IMR-90 (cell line): ENCODE data around the gene CHMP6. TPM values are rescaled to one million over a fixed set of nuclear protein-coding genes. Genes with fewer than 3 reads are reported as not detected.
A peak's percentile ranks its signal among the peaks of the same experiment; 100 is the strongest.

Experiments used
- ATAC-seq: fragments of 200-7000 bp; cut with Tn5 transposase; 2 replicates; pipeline ENCODE4 v1.9.1; 2020; ENCODE audit warnings: low read depth, mild to moderate bottlenecking, moderate library complexity
- BruUV-seq: library from RNA; stranded (reverse); fragments of 400-500 nt; replicated peaks from 2 replicates; lab custom pipeline; 2021; lab: Mats Ljungman, UMichigan
- CTCF ChIA-PET: fragments of 300-600 bp; formaldehyde crosslinking; extraction: SDS; loops from one replicate; lab custom pipeline; 2021; ENCODE audit warnings: antibody characterized with exemption; lab: Yijun Ruan, JAX
- POLR2A ChIA-PET: fragments of 300-600 bp; sonication (Branson Sonifier 250); formaldehyde crosslinking; loops from one replicate; lab custom pipeline; 2022; ENCODE audit warnings: antibody characterized with exemption; ENCODE audit not compliant: unreplicated experiment; lab: Charles Lee
- DNase-seq: peaks from one replicate; pipeline ENCODE4 v3.0.0; 2013
- H2AFZ ChIP-seq: replicated peaks from 2 replicates; pipeline ENCODE3; 2013; ENCODE audit warnings: low read length, mild to moderate bottlenecking; ENCODE audit not compliant: poor library complexity
- H2AK5ac ChIP-seq: 2 replicates; pipeline ENCODE4 v1.6.1; 2013; ENCODE audit warnings: low read depth, low read length, inconsistent platforms
- H2AK9ac ChIP-seq: replicated peaks from 2 replicates; pipeline ENCODE3; 2013; ENCODE audit warnings: mild to moderate bottlenecking, low read depth, low read length, moderate library complexity; ENCODE audit not compliant: poor library complexity
- H2BK120ac ChIP-seq: 2 replicates; pipeline ENCODE4 v1.6.1; 2013; ENCODE audit warnings: low read depth, low read length, inconsistent platforms
- H2BK15ac ChIP-seq: 3 replicates; pipeline ENCODE4 v1.6.1; 2013; ENCODE audit warnings: low read depth, low read length, inconsistent platforms
- H2BK20ac ChIP-seq: 2 replicates; pipeline ENCODE4 v1.6.1; 2013; ENCODE audit warnings: low read depth, mild to moderate bottlenecking, inconsistent platforms, low read length, moderate library complexity
- H2BK5ac ChIP-seq: 2 replicates; pipeline ENCODE4 v1.6.1; 2013; ENCODE audit warnings: mild to moderate bottlenecking, low read depth, low read length, inconsistent platforms; ENCODE audit not compliant: poor library complexity, severe bottlenecking
- H3K14ac ChIP-seq: replicated peaks from 2 replicates; pipeline ENCODE4 v1.6.1; 2013; ENCODE audit warnings: low read depth, low read length, inconsistent platforms
- H3K18ac ChIP-seq: 2 replicates; pipeline ENCODE4 v1.6.1; 2013; ENCODE audit warnings: low read depth, low read length, control low read depth
- H3K23ac ChIP-seq: 2 replicates; pipeline ENCODE4 v1.6.1; 2013; ENCODE audit warnings: low read depth, low read length, inconsistent platforms
- H3K27ac ChIP-seq: 2 replicates; pipeline ENCODE4 v1.5.1; 2013; ENCODE audit warnings: mild to moderate bottlenecking, control low read depth, low read length; ENCODE audit not compliant: insufficient read depth
- H3K27me3 ChIP-seq: 2 replicates; pipeline ENCODE4 v1.6.1; 2013; ENCODE audit warnings: low read length; ENCODE audit not compliant: control insufficient read depth, insufficient read depth
- H3K36me3 ChIP-seq: 2 replicates; pipeline ENCODE4 v1.6.1; 2013; ENCODE audit warnings: low read length, mixed read lengths; ENCODE audit not compliant: control insufficient read depth, insufficient read depth
- H3K4ac ChIP-seq: 2 replicates; pipeline ENCODE4 v1.6.1; 2013; ENCODE audit warnings: low read depth, low read length, inconsistent platforms
- H3K4me1 ChIP-seq: 2 replicates; pipeline ENCODE4 v1.6.1; 2013; ENCODE audit warnings: low read length, mixed read lengths; ENCODE audit not compliant: control insufficient read depth, insufficient read depth
- H3K4me2 ChIP-seq: 2 replicates; pipeline ENCODE4 v1.6.1; 2013; ENCODE audit warnings: low read depth, mild to moderate bottlenecking, control low read depth, low read length, moderate library complexity
- H3K4me3 ChIP-seq: 2 replicates; pipeline ENCODE4 v1.5.1; 2013; ENCODE audit warnings: low read depth, mild to moderate bottlenecking, control low read depth, low read length, moderate library complexity; ENCODE audit not compliant: insufficient read depth
- H3K56ac ChIP-seq: 2 replicates; pipeline ENCODE4 v1.6.1; 2013; ENCODE audit warnings: low read length, inconsistent platforms; ENCODE audit not compliant: insufficient read depth; ENCODE audit errors: extremely low read depth
- H3K79me1 ChIP-seq, 2 experiments: 2 replicates each; pipeline ENCODE4 v1.6.1; 2013; ENCODE audit warnings: low read length in 2 of 2, inconsistent platforms in 1 of 2, low read depth in 1 of 2
- H3K9ac ChIP-seq: 2 replicates; pipeline ENCODE4 v1.6.1; 2013; ENCODE audit warnings: low read depth, low read length, control low read depth
- H3K9me1 ChIP-seq: 2 replicates; pipeline ENCODE4 v1.6.1; 2013; ENCODE audit warnings: low read length, inconsistent platforms; ENCODE audit not compliant: insufficient read depth
- H3K9me3 ChIP-seq: 2 replicates; pipeline ENCODE4 v1.6.1; 2013; ENCODE audit warnings: low read length; ENCODE audit not compliant: control insufficient read depth, insufficient read depth
- H4K20me1 ChIP-seq: 2 replicates; pipeline ENCODE4 v1.6.1; 2013; ENCODE audit warnings: low read length, inconsistent platforms; ENCODE audit not compliant: insufficient read depth
- H4K5ac ChIP-seq: 2 replicates; pipeline ENCODE4 v1.6.1; 2013; ENCODE audit warnings: mild to moderate bottlenecking, low read depth, low read length, control low read depth
- H4K8ac ChIP-seq, 2 experiments: 2 replicates each; pipeline ENCODE4 v1.6.1; 2013; ENCODE audit warnings: low read depth in 2 of 2, low read length in 2 of 2, control low read depth in 1 of 2, inconsistent platforms in 1 of 2
- H4K91ac ChIP-seq: 2 replicates; pipeline ENCODE4 v1.6.1; 2013; ENCODE audit warnings: low read depth, low read length, inconsistent platforms; ENCODE audit not compliant: insufficient read depth
- MXI1 ChIP-seq: IDR thresholded peaks from 2 replicates; pipeline ENCODE4 v1.6.1; 2012; ENCODE audit warnings: low read depth, mild to moderate bottlenecking, low read length, moderate library complexity, borderline replicate concordance
- POLR2A ChIP-seq: IDR thresholded peaks from 2 replicates; pipeline ENCODE4 v1.6.1; 2012; ENCODE audit warnings: mild to moderate bottlenecking, low read depth, low read length
- RFX5 ChIP-seq: IDR thresholded peaks from 2 replicates; pipeline ENCODE4 v1.8.0; 2012; ENCODE audit warnings: low read depth, mild to moderate bottlenecking, low read length, moderate library complexity
- WGBS, 2 experiments: methylation state at CpG; one replicate each; pipeline versions ENCODE4 v1.1.5 to v1.1.7; 2013; ENCODE audit warnings: missing lambda C conversion rate in 2 of 2; ENCODE audit not compliant: insufficient read length in 1 of 2; ENCODE audit errors: extremely low coverage in 2 of 2; 5-methylcytosine and 5-hydroxymethylcytosine counted together
- dilution Hi-C: fragments of 300-500 bp; cut with HindIII; formaldehyde crosslinking; loops from one replicate; pipeline ENCODE4 v1.14.3; 2018; ENCODE audit warnings: low sequenced_read_pairs; ENCODE audit not compliant: unreplicated experiment
- in situ Hi-C: fragments of 300-500 bp; cut with MboI; formaldehyde crosslinking; loops from 3 replicates; pipeline ENCODE4 v1.14.3; 2019; ENCODE audit warnings: low sequenced_read_pairs, inconsistent platforms, mixed read lengths
- intact Hi-C: fragments of 100-400 bp; cut with micrococcal nuclease; formaldehyde crosslinking; loops from 2 replicates; pipeline ENCODE4 v1.10.0; 2022
- polyA plus RNA-seq, 3 experiments: library from polyadenylated mRNA; depleted of rRNA; stranded (reverse); fragments of >200 nt; gene quantifications; 2 replicates each; pipeline ENCODE4 v1.2.3, GENCODE V29; 2012; ENCODE audit warnings: low replicate concordance in 1 of 3
- total RNA-seq: library from RNA; depleted of rRNA; stranded (reverse); fragments of >200 nt; gene quantifications from 2 replicates; pipeline ENCODE4 v1.2.3, GENCODE V29; 2012

Gene CHMP6
- total and polyA plus RNA-seq, 2 of the 4 experiments (the other 2 are of a cell fraction): 5.0 to 40.3 TPM

- TF ChIP-seq RFX5: no peak
Measured at GRCh38 chr17:80970762-80971703, 20.6 kb upstream of the CHMP6 start (continued).

GRCh38 chr17:80971704-80972304, 19.8 kb upstream of the CHMP6 start:
- Histone ChIP-seq H4K5ac (no peak overlapping the region), H3K9me3 (no peaks in the 10 kb centered on the region), H3K9ac (no peak overlapping the region), H3K56ac (no peak overlapping the region), H3K18ac (no peak overlapping the region), H3K36me3 (no peaks in the 10 kb centered on the region), H3K9me1 (peaks cover 7% of the 10 kb centered on the region; the same call in 1 of the 2 replicates), H3K4ac (no peak overlapping the region), H3K4me2 (no peak overlapping the region), H4K20me1 (no peaks in the 10 kb centered on the region), H2AK5ac (no peak overlapping the region), H2BK120ac (no peak overlapping the region), H3K27me3 (no peaks in the 10 kb centered on the region), H3K14ac (no peak overlapping the region), H2AFZ (no peak overlapping the region), H4K8ac (no peak overlapping the region), H3K27ac (no peak overlapping the region), H4K91ac (no peak overlapping the region), H3K4me1 (peaks cover 8% of the 10 kb centered on the region), H3K79me1 (no peaks in the 10 kb centered on the region), H3K23ac (no peak overlapping the region), H3K4me3 (no peak overlapping the region), H2BK20ac (no peak overlapping the region), H2BK5ac (no peak overlapping the region), H2AK9ac (peak overlapping the region; percentile 8), H2BK15ac (no peak overlapping the region)
- POLR2A ChIA-PET: no interaction called here
- in situ Hi-C loops (no loop called here), dilution Hi-C loops (no loop called here), intact Hi-C loops (no loop called here)
- CTCF ChIA-PET: no interaction called here
- ATAC-seq (no peak), DNase-seq (no peak)
- BruUV-seq: no TSS peak
- 100% methylated on average over 1 of the region's 13 CpGs; no CpG with 5 or more reads in 1 of the 2 experiments for whole genome bisulfite sequencing, 2 experiments
- TF ChIP-seq POLR2A: no peak
- TF ChIP-seq MXI1: no peak
